ENCODE results near the gene RUNX2.

DNA sequence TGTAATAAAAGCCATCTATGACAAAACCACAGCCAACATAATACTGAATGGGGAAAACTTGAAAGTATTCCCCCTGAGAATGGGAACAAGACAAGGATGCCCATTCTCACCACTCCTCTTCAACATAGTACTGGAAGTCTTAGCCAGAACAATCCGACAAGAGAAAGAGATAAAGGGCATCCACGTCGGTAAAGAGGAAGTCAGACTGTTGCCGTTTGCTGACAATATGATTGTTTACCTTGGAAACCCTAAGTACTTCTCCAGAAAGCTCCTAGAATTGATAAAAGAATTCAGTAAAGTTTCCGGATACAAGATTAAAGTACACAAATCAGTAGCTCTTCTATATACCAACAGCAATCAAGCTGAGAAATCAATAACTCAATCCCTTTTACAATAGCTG, 14.0 kb upstream of the RUNX2 start:
- TF ChIP-seq POLR2A (IDR thresholded peaks at IDR 0.05; ENCODE audit: low read length) (no peak), GATA1 (IDR thresholded peaks at IDR 0.05; ENCODE audit: low read depth, low read length) (no peak)

Measured in erythroblast (primary cell).